ENCODE measurements around the gene OGFR.

DNA sequence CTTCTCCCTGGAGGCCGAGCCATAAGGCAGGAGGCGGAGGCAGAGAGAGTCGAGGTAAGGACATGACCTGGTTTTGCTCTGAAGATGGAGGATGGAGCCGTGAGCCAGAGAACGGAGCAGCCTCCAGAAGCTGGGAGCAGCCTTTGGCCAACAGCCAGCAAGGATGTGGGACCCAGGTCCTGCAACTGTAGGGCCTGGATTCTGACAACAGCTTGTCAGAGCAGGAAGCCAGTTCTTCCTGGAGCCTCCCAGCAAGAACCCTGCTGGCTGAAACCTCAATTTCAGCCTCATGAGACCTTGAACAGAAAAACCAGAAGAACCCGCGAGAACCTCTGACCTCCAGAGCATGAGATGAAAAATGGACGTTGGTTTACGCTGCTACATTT lies 21.7 kb upstream of the OGFR start:
- TF ChIP-seq POLR2AphosphoS5 (IDR thresholded peaks at IDR 0.05; ENCODE audit: low read depth), result no peak
- TF ChIP-seq, protein P1, sequence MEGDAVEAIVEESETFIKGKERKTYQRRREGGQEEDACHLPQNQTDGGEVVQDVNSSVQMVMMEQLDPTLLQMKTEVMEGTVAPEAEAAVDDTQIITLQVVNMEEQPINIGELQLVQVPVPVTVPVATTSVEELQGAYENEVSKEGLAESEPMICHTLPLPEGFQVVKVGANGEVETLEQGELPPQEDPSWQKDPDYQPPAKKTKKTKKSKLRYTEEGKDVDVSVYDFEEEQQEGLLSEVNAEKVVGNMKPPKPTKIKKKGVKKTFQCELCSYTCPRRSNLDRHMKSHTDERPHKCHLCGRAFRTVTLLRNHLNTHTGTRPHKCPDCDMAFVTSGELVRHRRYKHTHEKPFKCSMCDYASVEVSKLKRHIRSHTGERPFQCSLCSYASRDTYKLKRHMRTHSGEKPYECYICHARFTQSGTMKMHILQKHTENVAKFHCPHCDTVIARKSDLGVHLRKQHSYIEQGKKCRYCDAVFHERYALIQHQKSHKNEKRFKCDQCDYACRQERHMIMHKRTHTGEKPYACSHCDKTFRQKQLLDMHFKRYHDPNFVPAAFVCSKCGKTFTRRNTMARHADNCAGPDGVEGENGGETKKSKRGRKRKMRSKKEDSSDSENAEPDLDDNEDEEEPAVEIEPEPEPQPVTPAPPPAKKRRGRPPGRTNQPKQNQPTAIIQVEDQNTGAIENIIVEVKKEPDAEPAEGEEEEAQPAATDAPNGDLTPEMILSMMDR (conservative IDR thresholded peaks at IDR 0.05; ENCODE audit: low read depth in 2 of 2), result no peak

Data from GM23338 (cell line).